Measurements from ENCODE around the gene OCIAD2.
"Not testable (repeated sequence)": the region's sequence is repeated elsewhere in the genome, so short reads cannot be mapped to it uniquely, and the experiment has no call there.

The OCIAD2 gene

DNA sequence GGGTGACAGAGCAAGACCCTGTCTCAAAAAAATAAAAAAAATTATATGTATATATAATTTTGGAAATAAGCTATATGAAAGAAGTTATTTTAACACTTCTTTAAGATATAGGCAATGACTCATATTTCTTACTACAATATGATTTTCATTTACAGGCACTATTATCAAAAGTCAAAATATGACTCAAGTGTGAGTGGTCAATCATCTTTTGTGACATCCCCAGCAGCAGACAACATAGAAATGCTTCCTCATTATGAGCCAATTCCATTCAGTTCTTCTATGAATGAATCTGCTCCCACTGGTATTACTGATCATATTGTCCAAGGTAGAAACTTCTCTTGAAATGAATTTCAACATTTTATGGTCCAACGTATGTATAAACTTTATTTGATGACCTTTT is 54.9 kb downstream of the OCIAD2 start:
- no peak for DNase-seq

- not testable (repeated sequence) for DNase-seq
Observed at GRCh38 chr4:48848799-48849198, 57.8 kb downstream of the OCIAD2 start.

DNA sequence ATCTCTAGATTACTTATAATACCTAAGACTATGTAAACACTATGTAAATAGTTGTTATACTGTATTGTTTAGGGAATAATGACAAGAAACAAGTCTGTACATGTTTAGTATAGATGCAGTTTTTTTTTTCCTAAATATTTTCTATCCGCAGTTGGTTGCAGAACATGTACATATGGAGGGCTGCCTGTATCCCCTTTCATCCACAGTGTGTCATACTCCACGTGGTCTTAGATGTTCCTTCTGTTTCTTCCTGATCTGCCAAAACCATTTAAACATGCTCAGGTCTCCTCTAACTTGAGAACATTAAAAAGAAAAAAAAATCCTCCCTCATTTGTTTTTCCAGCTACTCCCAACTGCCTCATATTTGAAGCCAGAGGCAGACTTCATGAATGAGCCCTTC is 61.7 kb downstream of the OCIAD2 start:
- no peak for DNase-seq

- DNase-seq, result no peak
Observed at GRCh38 chr4:48841045-48841827, 65.3 kb downstream of the OCIAD2 start.

GRCh38 chr4:48836658-48837057 is 69.9 kb downstream of the OCIAD2 start:
- DNase-seq, result no peak

All from activated T-cell treated with anti-CD3 and anti-CD28 coated beads, Interleukin-2, amount 50 U/mL, for 1 hour (primary cell).